ENCODE results near the gene RNF151.
A peak's percentile ranks its signal among the peaks of the same experiment; 100 is the strongest.

DNA sequence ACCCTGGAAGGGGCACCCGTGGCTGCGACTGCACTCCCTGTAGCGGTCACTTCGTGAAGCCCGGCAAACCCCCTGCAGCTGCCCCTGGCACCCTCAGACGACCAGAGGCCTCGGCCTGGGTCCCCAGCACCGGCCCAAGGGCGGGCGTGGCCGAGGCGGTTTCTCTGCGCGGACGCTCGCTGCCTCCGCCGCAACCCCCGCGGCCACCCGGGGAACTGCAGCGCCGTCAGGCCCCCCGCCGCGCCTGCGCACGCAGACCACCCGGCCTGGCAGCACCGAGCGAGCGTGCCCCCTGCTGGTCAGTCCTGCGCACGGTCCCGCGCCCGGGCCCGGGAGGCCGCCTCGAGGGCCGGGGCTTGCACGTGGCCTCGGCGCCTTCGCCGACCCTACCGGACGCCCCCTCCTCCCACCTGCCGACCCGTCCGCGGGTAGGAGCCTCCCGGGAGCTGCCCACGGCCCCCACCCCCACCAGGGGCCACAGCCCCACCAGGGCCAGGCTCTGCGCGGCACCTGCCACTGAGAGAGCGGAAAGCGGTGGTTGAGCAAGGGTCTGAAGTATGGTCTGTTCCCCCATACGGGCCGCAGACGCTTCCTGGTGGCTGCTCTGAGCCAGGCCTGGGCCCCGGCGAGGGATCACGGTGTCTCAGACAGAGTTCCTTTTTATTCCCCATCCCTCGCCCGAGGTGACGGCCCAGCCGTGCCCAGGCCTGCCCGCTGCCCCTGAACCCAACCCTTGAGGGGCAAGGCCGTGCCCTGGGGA, 36.9 kb upstream of the RNF151 start:
- TF ChIP-seq, protein P1, sequence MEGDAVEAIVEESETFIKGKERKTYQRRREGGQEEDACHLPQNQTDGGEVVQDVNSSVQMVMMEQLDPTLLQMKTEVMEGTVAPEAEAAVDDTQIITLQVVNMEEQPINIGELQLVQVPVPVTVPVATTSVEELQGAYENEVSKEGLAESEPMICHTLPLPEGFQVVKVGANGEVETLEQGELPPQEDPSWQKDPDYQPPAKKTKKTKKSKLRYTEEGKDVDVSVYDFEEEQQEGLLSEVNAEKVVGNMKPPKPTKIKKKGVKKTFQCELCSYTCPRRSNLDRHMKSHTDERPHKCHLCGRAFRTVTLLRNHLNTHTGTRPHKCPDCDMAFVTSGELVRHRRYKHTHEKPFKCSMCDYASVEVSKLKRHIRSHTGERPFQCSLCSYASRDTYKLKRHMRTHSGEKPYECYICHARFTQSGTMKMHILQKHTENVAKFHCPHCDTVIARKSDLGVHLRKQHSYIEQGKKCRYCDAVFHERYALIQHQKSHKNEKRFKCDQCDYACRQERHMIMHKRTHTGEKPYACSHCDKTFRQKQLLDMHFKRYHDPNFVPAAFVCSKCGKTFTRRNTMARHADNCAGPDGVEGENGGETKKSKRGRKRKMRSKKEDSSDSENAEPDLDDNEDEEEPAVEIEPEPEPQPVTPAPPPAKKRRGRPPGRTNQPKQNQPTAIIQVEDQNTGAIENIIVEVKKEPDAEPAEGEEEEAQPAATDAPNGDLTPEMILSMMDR (conservative IDR thresholded peaks at IDR 0.05; ENCODE audit: low read length) = peak; percentile 58
- TF ChIP-seq EZH2phosphoT487 (IDR thresholded peaks at IDR 0.05; ENCODE audit: borderline replicate concordance) = no peak
